ENCODE data around the gene TMEM161B.
A peak's percentile ranks its signal among the peaks of the same experiment; 100 is the strongest.
"Not testable (repeated sequence)": the region's sequence is repeated elsewhere in the genome, so short reads cannot be mapped to it uniquely, and the experiment has no call there.

The TMEM161B gene

DNA sequence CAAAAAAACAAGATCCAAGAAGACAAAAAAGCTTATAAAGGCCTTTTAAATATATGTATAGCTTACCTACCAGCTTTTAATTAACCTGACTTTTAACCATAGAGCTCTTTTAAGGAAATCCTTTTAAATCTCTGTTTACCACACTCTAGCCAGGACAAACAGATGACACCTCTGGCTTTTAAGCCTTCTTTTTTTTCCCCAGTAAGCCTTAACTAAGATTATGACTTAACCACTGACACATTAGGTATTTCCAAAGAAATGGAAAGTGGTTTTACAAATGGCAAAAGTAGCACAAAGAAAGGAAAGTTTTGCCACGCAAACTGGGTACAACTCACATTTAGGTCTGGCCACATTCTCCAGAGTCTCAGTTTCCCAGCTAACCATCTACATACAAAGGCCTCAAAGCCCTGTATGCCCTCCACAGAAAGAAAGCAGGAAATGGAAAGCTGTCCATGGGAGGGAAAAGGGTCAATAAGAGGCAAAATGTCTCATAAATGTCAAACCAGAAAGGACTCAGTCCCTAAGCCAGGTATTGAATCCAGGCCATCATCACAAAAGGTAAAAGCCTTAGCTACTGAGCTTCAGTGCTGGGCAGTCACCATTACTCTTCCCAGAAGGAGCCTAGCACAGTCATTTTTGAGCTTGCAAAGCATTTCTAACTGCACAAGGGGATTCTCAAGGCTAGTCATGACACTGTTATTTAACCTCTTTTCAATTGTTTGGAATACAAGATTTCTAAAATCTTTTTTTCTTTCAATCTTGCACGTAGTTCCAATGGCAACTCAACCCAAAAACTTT, 19.7 kb downstream of the TMEM161B start:
- DNase-seq (ENCODE audit: low read depth in 2 of 2) = no peak

DNA sequence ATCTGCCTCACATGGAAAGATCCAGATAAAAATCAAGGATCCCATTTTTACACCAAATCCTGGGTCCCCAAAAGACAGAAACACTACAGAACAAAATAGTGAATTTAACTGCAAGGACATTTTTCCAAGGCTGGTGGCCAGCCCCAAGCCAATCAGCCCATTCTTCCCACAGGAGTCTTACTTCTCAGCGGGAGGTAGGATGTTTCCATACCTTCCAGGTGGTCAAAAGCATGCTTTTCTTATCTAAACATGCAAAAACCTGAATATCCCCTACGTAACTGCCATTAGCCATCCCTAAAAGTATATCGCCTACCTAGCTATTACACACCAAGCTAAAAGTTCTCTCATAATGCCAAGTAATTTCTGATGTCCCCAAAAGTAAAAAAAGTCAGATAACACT, 20.6 kb downstream of the TMEM161B start:
- DNase-seq (ENCODE audit: low read depth in 2 of 2) = no peak

DNA sequence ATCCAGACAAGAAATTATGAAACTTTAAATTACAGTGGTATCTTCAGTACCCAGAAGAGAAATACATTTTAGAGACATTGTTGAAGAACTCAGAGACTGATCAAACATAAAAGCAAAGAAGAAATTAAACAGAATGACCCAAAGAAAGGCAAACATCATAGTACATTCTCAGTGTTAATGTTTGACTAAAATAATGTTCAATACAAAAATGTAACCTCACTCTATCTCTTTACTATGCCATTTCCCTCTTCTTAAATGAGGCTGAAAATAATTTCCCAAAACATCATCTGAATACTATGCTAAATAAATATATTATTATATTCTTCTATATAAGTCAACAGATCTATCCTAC, 22.8 kb downstream of the TMEM161B start:
- DNase-seq (ENCODE audit: low read depth in 2 of 2) = no peak

DNA sequence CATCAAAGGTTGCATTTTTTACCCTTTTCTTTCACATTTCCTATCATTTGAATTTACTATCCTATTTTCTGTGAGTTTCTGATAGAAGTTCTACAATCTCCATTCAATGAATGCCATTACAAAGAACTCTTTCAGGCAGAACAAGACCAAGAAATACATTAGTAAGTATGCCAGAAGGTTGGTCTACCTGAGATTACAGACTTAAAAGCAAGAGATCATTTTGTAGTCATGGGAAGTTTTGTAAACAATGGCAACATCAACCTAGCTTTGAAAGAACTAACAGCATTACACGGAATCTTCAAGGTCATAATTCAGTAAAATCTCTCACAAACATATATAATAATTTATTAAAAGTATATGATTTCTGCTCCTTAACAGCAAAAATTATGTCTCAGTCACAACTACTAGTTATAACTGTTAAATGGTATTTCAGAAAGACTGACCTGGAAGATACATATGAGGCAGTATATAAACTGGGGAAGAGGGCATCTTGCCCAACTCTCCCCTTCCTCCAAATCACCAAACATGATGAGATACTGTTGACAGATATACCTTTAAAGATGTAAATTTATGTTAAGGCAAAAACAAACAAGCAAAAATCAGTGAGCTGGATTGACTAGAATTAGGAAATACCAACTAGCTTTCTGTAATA, 23.3 kb downstream of the TMEM161B start:
- DNase-seq (ENCODE audit: low read depth in 2 of 2) = no peak

DNA sequence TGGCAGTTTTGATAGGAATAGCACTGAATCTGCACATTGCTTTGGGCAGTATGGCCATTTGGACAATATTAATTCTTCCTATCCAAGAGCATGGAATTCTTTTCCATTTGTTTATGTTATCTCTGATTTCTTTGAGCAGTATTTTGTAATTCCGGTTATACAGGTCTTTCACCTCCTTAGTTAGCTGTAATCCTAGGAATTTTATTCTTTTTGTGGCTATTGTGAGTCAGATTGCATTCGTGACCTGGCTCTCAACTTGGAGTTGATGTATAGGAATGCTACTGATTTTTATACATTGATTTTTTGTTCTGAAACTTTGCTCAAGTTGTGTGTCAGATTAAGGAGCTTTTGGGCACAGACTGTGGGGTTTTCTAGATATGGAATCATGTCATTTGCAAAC, 24.0 kb downstream of the TMEM161B start:
- no peak for DNase-seq (ENCODE audit: low read depth in 2 of 2)

DNA sequence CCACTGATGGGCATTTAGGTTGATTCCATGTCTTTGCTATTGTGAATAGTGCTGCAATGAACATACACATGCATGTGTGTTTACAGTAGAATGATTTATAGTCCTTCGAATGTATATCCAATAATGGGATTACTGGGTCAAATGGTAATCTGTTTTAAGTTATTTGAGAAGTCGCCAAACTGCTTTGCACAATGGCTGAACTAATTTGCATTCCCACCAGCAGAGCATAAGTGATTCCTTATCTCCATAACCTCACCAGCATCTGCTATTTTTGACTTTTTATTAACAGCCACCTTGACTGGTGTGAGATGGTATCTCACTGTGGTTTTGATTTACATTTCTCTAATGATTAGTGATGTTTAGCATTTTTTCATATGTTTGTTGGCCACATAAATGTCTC, 25.2 kb downstream of the TMEM161B start:
- not testable (repeated sequence) for DNase-seq (ENCODE audit: low read depth in 2 of 2)

DNA sequence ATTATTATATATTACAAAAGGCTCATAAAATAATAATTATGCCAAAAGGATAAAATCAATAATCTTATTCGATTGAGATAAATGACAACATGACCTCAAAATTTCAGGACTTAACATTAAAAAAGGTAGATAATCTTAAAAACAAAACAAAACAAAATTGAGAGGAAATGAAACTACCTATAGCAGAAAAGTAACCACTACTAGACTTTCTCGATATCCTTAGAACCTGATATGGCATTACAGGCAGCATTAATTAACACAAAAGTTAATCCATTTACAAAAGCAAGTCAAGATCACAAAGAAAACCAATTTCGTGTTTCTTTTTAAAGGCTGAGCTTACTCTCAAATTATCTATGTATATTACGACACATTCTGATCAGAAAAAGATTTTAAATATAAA, 29.9 kb downstream of the TMEM161B start:
- DNase-seq (ENCODE audit: low read depth in 2 of 2) = no peak

DNA sequence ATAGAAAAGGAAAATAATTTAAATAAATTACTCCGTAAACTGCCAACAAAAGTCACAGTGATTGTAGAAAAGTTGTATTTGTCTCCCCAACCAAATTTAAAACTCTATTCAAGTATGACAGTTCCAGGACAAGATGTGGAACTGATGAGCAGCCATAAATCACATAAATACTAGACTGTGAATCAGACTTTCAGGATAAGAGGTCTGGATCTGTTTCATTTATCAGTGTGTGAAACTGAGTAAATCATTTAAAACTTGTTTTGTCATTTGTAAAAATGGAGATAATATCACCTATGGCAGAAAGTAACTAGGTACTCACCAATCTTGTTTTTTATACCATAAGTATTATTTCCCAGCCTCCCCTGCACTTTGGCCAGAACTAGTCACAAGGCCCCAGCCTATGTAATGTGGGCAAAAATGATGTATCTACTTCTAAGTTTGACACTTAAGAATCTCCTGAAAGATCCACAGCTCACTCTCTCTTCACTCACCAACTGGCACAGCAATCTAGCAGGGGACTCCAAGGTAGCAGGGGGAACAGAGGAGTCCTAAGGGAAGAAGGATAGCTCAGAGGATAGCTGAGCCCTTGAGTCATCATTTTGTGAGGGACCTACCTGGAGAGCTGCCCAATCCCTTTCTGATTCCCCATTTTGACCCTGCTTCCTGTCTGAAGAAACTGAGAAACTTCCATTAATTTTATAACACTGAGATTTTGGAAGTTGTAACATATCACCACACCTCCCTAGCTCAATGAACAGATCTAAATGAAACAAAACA, 31.6 kb downstream of the TMEM161B start:
- no peak for DNase-seq (ENCODE audit: low read depth in 2 of 2)

DNA sequence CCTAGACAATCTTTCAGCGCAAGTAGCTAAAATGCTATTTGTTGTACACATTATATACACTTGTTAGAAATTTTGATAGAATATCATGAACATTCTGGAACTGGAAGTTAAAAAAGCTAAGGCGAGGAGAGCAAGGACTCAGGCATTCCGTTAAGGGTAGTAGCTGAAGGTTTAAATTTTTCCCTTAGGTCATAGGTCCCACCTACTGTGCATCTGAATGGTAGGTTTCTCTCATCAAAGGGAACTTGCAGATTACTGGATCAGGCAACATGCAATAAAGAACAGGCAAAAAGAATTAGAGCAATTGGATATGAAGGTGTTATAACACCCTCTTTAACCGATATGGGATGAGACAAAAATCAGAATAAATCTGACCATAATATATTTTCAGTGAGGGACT, 32.8 kb downstream of the TMEM161B start:
- no peak for DNase-seq (ENCODE audit: low read depth in 2 of 2)

DNA sequence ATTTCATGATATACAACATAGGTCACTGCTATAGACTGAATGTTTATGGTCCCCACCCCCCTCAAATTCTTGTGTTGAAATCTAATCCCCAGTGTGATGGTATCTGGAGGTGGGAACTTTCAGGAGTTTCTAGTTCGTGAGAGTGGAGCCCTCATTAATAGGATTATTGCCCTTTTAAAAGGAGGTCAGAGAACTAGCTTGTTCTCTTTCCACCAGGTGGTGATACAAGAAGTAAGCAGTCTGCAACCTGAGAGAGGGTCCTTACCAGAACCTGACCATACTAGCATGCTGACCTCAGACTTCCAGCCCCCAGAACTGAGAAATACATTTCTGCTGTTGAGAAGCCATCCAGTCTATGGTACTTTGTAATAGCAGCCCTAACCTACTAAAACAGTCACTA, 33.3 kb downstream of the TMEM161B start:
- DNase-seq (ENCODE audit: low read depth in 2 of 2) = no peak

DNA sequence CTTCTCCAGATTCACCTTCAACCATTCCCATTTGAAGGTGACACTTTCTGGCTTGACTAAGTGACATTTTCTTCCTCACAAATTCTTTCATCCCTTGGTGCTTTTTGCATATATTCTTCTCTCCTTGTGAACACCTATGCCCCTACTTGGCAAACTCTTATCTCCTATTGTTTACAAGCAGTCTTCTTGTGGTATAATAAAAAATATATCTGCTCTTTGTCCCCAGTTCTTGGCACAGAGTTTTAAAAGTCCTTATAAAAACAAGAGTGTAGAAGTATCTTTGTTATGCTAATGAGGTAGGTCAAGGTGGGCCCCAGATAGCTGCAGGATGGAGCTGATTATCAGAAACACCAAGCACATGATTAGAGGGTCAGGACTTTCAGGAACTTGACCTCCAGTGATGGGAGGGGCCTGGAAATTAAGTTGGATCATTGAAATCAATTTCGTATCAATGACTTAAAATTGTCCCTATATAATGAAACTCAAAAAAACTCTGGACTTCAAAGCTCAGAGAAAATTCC, 38.0 kb downstream of the TMEM161B start:
- DNase-seq (ENCODE audit: low read depth in 2 of 2) = no peak

DNA sequence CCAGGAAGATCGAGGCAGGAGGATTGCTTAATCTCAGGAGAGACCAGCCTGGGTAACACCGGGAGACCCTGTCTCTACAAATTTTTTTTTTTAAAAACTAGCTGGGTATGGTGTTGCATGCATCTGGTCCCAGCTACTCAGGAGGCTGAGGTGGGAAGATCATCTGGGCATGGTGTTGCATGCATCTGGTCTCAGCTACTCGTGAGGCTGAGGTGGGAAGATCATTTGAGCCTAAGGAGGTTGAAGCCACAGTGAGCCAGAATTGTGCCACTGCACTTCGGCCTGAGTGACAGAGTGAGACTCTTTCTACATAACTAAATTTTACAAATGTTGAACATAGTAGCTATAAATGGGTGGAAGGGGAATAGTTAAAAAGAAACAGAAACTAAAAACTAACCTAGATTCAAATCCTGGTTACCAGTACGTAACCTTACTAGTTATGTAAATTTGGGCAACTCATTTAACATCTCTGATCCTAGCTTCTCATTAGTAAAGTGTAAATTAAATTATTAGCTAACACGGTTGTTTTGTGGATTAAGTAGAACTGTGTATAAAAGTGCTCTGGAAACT, 41.7 kb downstream of the TMEM161B start:
- DNase-seq (ENCODE audit: low read depth in 2 of 2) = no peak

DNA sequence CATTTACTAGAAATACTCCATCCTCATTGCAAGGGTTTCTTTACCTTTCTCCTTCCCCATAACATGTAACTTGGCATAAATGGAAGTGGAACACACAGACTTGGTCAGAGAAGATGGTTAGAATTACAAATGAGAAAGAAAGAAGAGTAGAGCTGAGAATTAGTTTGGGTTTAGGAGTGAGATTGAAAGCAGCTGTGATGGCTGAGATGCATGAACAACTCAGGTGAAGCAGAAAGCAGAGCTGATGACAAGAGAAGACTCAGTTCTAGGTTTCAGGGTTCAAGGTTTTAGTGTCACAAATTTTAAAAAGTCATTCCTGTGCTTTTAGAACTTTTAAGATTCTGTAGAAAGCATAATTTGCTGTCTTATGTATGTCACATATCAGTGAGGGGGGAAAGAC, 54.0 kb downstream of the TMEM161B start:
- no peak for DNase-seq (ENCODE audit: low read depth in 2 of 2)

DNA sequence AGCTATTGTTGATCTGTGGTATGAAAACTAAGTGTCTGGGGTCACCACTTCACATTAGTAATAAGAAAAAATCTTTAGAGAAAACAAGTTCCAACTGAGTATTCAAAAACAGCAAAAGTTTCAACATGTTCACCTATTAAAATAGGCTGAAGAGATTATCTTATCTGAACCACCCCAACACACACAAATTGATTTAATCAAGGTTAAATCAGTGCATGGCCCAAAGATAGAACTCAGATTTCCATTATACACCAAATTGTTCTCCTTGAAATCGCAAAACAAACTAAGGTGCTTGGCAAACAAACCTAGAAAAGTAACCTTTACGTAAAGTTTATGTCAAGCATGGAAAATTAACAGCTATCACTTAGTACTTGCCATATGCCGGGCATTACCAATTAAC, 61.1 kb downstream of the TMEM161B start:
- DNase-seq (ENCODE audit: low read depth in 2 of 2) = no peak

DNA sequence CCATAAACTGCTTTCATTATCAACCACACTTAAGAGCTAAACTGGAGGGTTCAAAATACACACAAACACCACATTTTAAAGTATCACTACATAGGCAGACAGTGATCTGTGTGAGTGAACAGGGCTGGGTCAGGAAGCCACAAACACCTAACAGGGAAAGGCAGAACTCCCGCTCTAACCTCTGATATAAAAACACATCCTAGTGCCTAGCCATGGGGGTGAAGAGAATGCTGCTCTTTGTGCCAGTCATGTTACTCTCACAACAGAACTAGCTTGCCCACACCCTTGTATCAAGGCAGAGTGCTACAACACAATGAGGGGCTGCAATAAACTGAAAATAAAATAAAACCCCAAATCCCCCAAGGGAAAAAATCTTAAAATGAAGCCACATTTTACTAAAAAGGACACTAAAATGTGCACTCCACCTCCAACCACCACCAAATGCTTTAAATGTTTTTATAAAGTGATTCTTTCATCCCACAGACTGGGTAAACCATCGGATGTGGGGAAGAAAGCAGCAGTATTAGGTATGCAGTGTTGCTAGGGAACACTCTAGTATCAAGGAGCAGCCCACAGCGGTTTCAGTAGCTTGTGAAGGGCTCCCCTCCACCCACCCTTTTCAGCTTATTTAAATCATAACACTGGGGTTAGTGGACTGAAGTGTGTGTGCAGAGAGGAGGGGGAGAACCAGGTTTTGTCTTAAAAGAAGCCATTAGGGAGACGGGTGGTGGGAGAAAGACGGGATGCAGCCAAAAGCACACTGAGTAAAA, 64.5 kb downstream of the TMEM161B start:
- peak in 1 of 2 donors; percentile 14 for DNase-seq (ENCODE audit: low read depth in 2 of 2)

DNA sequence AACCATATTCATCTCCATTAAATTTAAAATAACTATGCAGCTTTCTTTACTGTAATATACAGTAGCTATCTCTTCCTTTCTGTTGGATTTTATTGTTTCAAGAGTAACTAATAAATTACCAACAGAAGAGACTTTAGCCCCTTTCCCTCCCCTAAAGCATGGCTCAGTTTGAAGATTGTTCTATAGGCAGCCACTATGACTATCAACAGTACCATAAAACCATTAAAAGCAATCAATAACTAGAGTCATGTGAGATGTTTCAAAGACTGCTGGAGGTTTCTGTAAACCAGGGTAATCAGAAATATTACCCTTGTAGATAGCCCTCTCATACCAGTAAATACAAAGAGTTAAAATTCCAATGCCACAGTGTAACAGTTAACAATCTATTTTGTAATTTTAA, 73.0 kb downstream of the TMEM161B start:
- DNase-seq (ENCODE audit: low read depth in 2 of 2) = no peak

DNA sequence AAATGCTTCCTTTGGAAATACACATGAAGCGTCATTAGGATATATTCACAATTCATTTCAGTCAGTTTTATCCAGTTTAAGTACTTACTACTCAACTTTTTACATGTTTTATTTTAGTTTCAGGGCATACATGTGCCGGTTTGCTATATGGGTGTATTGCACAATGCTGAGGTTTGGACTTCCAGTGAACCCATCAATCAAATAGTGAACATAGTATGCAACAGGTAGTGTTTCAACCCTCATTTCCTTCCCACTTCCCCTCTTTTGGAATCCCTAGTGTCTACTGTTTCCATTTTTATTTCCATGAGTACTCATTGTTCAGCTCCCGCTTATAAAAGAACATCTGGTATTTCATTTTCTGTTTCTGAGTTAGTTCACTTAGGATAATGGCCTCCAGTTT, 74.7 kb downstream of the TMEM161B start:
- DNase-seq (ENCODE audit: low read depth in 2 of 2) = no peak

DNA sequence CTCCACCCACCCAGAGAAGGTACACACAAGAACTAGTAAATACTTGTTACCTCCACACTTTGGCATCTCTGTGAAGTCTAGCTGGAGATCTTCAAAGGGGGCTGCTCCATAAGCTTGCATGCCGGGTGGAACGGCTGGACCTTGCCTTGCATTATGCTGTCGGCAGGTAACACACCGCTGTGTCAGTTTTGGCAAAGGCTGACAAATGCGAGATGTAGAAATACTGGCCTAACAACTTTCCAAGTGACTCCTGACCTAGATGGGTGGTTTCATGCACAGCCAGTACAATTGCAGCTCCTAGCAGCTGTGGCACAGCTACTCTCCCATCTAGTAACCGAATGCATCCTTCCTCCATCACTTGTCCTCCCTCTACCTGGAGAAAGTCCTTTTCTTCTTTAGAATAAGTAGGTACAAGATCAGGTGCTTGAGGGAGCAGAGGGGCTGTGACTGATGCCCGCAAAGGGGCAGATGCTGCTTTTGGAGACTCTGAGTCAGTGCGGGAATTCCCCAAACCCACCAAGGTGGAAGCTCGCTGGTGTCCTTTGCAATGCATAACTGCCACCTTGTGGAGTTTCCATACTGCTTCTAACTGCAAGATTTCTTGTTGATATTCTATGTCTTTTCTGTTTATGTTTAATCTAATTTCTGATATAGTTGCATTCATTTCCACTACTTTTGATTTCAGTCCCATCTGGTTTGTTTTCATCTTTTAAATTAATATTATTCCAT, 78.4 kb downstream of the TMEM161B start:
- peak in 1 of 2 donors; percentile 10 for DNase-seq (ENCODE audit: low read depth in 2 of 2)

DNA sequence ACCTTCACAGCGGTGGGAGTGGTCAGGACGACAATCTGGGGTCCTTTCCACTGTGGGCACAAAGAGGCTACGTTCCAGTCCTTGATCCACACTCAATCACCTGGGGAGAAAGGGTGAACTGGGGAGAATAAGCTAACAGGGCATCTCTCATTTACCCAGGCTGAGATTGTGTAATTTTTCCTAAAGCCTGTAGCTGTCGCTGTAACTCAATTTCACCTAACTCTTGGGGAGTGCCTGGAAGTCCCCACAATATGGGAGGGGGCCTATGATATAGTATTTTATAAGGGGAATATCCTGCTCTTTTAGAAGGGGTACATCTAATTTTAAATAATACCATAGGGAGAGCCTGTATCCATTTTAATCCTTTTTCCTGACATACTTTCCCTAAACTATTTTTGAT, 79.2 kb downstream of the TMEM161B start:
- not testable (repeated sequence) for DNase-seq (ENCODE audit: low read depth in 2 of 2)

DNA sequence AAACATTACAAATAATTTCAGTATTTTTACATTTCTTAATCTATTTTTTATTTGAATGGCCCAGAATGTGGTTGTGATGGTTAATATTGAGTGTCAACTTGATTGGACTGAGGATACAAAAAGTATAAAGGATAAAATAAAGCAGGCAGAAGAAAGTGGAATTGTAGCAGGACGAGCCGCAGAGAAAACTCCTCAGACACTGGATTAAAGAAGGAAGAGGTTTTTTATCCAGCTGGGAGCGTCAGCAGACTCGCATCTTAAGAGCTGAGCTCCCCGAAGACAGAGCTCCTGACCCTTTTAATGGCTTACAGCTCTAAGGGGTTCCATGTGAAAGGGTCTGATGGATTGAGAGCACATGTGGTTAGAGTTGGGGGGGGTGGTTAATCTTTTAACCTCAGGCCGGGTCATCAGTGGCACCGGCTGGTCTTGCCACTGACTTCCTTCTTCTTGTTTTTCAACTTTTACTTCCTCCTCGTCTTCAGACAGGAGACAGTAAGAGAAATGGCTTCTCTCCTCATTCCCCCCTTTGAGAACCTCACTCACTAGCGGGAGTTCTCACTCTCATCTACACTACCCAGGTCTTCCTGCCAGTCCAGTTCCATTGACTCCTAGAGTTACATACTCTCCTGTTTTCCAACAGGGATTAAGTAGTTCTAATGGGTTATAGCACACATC, 80.0 kb downstream of the TMEM161B start:
- no peak for DNase-seq (ENCODE audit: low read depth in 2 of 2)

Data from activated CD4-positive, alpha-beta T cell treated with anti-CD3 and anti-CD28 coated beads for 24 hours (primary cell).